AG09309 (cell line): ENCODE data around the gene MEGF9.
"Not testable (repeated sequence)": the region's sequence is repeated elsewhere in the genome, so short reads cannot be mapped to it uniquely, and the experiment has no call there.

Experiments
- DNase-seq: peaks from one replicate; pipeline ENCODE4 v3.0.0-alpha.2; 2010; ENCODE audit warnings: low read depth
- H3K4me3 ChIP-seq: 2 replicates; pipeline ENCODE4 v1.5.1; 2011; ENCODE audit warnings: mild to moderate bottlenecking, low read depth, low read length, moderate library complexity; ENCODE audit not compliant: control insufficient read depth
- CTCF ChIP-seq: IDR thresholded peaks from 2 replicates; pipeline ENCODE4 v1.5.1; 2011; ENCODE audit warnings: mild to moderate bottlenecking, low read depth, low read length, inconsistent platforms; ENCODE audit not compliant: insufficient read depth, control insufficient read depth; ENCODE audit errors: missing control alignments

The MEGF9 gene

GRCh38 chr9:120755810-120756434 is 41.7 kb upstream of the MEGF9 start:
- DNase-seq: no peak
- no peak overlapping the region for H3K4me3 ChIP-seq
- peak; percentile 76 for TF ChIP-seq CTCF

GRCh38 chr9:120755044-120755443 is 40.8 kb upstream of the MEGF9 start:
- H3K4me3 ChIP-seq: no peak overlapping the region
- no peak for DNase-seq
- TF ChIP-seq CTCF: no peak

GRCh38 chr9:120750421-120750820 is 36.2 kb upstream of the MEGF9 start:
- H3K4me3 ChIP-seq: no peak overlapping the region
- DNase-seq: no peak
- no peak for TF ChIP-seq CTCF

GRCh38 chr9:120746366-120746765 is 32.1 kb upstream of the MEGF9 start:
- not testable (repeated sequence) for DNase-seq

GRCh38 chr9:120745278-120745677 is 31.0 kb upstream of the MEGF9 start:
- H3K4me3 ChIP-seq: no peak overlapping the region
- no peak for TF ChIP-seq CTCF
- DNase-seq: no peak

More at GRCh38 chr9:120746366-120746765, 32.1 kb upstream of the MEGF9 start:
- not testable (repeated sequence) for H3K4me3 ChIP-seq

GRCh38 chr9:120742951-120743416 is 28.7 kb upstream of the MEGF9 start:
- no peak for DNase-seq
- no peak overlapping the region for H3K4me3 ChIP-seq
- TF ChIP-seq CTCF: peak; percentile 80

- no peak for TF ChIP-seq CTCF
- H3K4me3 ChIP-seq: no peak overlapping the region
- no peak for DNase-seq
Observed at GRCh38 chr9:120741701-120742100, 27.4 kb upstream of the MEGF9 start.
